ENCODE data around the gene LMO1.

Gene LMO1

GRCh38 chr11:8220261-8221045, 43.2 kb downstream of the LMO1 start:
- Mint-ChIP-seq H3K27me3 (ENCODE audit: low read depth, poor library complexity) (peaks cover 9% of the 10 kb centered on the region), H3K36me3 (ENCODE audit: low read depth) (no peaks in the 10 kb centered on the region), H3K4me1 (peaks cover 32% of the 10 kb centered on the region), H3K9me3 (no peaks in the 10 kb centered on the region), H3K4me3 (no peak overlapping the region), H3K27ac (no peak overlapping the region)
- no peak for DNase-seq
- no peak for TF ChIP-seq CTCF (IDR thresholded peaks at IDR 0.05)

GRCh38 chr11:8219257-8220021, 44.2 kb downstream of the LMO1 start:
- Mint-ChIP-seq H3K4me1 (peaks cover 31% of the 10 kb centered on the region), H3K27me3 (ENCODE audit: low read depth, poor library complexity) (peaks cover 9% of the 10 kb centered on the region), H3K9me3 (no peaks in the 10 kb centered on the region), H3K4me3 (no peak overlapping the region), H3K36me3 (ENCODE audit: low read depth) (no peaks in the 10 kb centered on the region), H3K27ac (no peak overlapping the region)
- DNase-seq, result peak; percentile 58
- TF ChIP-seq CTCF (IDR thresholded peaks at IDR 0.05), result peak; percentile 49

- H3K27me3 Mint-ChIP-seq (ENCODE audit: low read depth, poor library complexity), result peaks cover 9% of the 10 kb centered on the region
Observed at GRCh38 chr11:8218840-8219239, 44.8 kb downstream of the LMO1 start.

GRCh38 chr11:8218409-8218808, 45.3 kb downstream of the LMO1 start:
- TF ChIP-seq CTCF (IDR thresholded peaks at IDR 0.05), result no peak
- DNase-seq, result no peak
- Mint-ChIP-seq H3K4me3 (no peak overlapping the region), H3K9me3 (no peaks in the 10 kb centered on the region), H3K36me3 (ENCODE audit: low read depth) (no peaks in the 10 kb centered on the region), H3K4me1 (peaks cover 20% of the 10 kb centered on the region), H3K27ac (no peak overlapping the region), H3K27me3 (ENCODE audit: low read depth, poor library complexity) (peaks cover 12% of the 10 kb centered on the region)

More at GRCh38 chr11:8218840-8219239, 44.8 kb downstream of the LMO1 start:
- H3K4me3 Mint-ChIP-seq, result no peak overlapping the region
- no peak for DNase-seq
- no peak for TF ChIP-seq CTCF (IDR thresholded peaks at IDR 0.05)
- no peak overlapping the region for H3K27ac Mint-ChIP-seq
- no peaks in the 10 kb centered on the region for H3K9me3 Mint-ChIP-seq
- H3K4me1 Mint-ChIP-seq, result peaks cover 25% of the 10 kb centered on the region
- no peaks in the 10 kb centered on the region for H3K36me3 Mint-ChIP-seq (ENCODE audit: low read depth)

GRCh38 chr11:8217926-8218325, 45.8 kb downstream of the LMO1 start:
- TF ChIP-seq CTCF (IDR thresholded peaks at IDR 0.05), result no peak
- DNase-seq, result no peak
- Mint-ChIP-seq H3K4me3 (no peak overlapping the region), H3K27me3 (ENCODE audit: low read depth, poor library complexity) (peaks cover 12% of the 10 kb centered on the region), H3K27ac (no peak overlapping the region), H3K4me1 (peaks cover 15% of the 10 kb centered on the region), H3K9me3 (no peaks in the 10 kb centered on the region), H3K36me3 (ENCODE audit: low read depth) (no peaks in the 10 kb centered on the region)
